ENCODE data around the gene NRXN3.

Gene NRXN3

DNA sequence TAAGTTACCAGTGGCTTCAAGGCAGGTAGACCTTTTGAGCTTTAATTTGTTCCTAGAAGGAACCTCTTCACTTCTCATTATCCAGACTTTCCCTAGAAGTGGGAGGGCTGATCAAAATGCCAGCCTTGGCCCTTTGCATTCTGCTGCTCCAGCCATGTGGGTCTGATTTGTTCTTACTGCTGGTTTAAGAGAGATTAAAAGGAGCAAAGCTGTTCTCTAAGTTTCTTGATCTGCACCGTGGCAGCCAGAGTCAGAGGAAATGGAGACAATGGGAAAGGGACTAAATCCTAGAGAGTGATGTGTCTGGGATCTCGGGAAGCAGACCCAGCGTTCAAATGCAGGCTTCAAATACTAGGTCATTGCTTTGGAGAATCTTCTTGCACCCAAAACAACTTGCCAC, 1281.4 kb downstream of the NRXN3 start:
- TF ChIP-seq, protein P1, sequence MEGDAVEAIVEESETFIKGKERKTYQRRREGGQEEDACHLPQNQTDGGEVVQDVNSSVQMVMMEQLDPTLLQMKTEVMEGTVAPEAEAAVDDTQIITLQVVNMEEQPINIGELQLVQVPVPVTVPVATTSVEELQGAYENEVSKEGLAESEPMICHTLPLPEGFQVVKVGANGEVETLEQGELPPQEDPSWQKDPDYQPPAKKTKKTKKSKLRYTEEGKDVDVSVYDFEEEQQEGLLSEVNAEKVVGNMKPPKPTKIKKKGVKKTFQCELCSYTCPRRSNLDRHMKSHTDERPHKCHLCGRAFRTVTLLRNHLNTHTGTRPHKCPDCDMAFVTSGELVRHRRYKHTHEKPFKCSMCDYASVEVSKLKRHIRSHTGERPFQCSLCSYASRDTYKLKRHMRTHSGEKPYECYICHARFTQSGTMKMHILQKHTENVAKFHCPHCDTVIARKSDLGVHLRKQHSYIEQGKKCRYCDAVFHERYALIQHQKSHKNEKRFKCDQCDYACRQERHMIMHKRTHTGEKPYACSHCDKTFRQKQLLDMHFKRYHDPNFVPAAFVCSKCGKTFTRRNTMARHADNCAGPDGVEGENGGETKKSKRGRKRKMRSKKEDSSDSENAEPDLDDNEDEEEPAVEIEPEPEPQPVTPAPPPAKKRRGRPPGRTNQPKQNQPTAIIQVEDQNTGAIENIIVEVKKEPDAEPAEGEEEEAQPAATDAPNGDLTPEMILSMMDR (IDR thresholded peaks at IDR 0.05; ENCODE audit: low read depth, low read length) = no peak
- no peak for DNase-seq (ENCODE audit: extremely low read depth, low read depth)

DNA sequence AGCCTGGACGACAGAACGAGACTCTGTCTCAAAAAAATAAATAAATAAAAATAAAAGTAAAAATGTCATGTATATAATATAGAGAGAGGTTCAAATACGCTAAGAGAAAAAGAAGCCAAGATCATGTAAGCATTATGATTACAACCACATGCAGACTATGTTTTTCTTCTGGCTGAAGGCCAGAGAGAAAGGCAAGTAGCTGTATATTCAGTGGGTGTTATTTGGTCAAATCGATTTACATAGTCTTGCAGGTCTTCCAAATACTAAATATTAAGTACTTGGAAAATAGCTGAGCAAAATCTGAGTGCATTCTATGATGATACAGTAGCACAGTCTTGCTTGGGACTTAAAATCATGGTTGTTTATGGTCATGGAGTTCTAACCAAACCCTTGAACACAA, 1283.1 kb downstream of the NRXN3 start:
- DNase-seq (ENCODE audit: extremely low read depth, low read depth) = no peak
- TF ChIP-seq, protein P1 (IDR thresholded peaks at IDR 0.05; ENCODE audit: low read depth, low read length) = no peak

DNA sequence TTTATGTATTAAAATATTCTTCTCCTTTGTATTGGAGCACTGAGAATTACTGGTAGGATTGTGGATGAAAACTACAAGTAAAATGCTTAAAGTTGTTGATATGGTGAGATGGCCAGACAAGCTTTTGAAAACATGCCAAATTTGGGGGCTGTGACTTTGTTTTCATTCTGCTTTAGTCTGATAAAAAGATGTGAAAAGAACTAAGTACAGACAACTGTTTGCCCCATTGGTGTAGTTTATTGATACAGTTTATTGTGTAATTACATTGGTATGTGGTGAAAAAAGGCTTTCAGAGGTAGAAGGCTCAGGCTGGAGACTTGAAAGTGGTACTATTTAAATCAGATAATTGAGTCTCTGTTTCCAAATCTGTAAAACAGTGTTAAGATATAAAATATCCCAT, 1294.3 kb downstream of the NRXN3 start:
- TF ChIP-seq, protein P1 (IDR thresholded peaks at IDR 0.05; ENCODE audit: low read depth, low read length) = no peak
- DNase-seq (ENCODE audit: extremely low read depth, low read depth) = no peak

DNA sequence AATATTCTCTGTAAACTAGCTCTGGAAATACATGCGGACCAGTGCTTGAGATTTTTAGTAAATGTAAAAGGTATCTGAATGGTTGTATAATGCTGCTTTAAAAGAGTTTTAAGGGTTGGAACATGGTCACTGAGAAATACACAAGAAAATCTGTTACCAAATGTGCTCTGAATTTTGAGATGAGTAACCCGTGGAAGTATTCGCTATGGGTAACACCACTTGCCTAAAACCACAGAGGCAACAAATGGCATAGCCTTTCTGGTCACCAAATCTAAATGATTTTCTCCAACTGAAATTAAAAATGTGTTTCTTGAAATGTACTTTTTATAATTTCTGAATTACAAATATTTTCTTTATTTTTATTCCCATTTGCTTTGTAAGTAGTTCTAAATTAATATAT, 1295.5 kb downstream of the NRXN3 start:
- DNase-seq (ENCODE audit: extremely low read depth, low read depth) = no peak

DNA sequence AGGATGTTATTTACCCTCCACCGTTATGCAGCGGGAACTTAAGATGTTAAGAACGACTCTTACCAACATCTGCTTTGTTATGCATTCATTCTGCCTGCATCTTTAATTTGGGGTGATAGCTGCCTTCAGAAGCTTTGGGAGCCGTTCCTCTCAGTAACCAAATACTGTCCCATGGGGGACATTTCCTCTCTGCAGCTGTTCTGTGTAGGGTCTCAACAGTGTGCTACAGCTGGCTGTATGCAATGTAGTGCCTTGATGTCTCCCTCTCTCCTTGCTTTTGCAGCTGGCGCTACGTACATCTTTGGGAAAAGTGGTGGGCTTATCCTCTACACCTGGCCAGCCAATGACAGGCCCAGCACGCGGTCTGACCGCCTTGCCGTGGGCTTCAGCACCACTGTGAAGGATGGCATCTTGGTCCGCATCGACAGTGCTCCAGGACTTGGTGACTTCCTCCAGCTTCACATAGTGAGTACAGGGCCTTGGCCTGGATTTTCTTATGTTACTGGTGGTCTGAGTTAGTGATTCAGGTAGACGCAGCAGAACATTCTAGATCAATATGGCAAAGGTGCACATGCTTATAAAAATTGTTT, 1296.9 kb downstream of the NRXN3 start:
- DNase-seq (ENCODE audit: extremely low read depth, low read depth) = no peak
- TF ChIP-seq, protein P1 (IDR thresholded peaks at IDR 0.05; ENCODE audit: low read depth, low read length) = no peak

More for the DNA sequence above, 1295.5 kb downstream of the NRXN3 start:
- TF ChIP-seq, protein P1 (IDR thresholded peaks at IDR 0.05; ENCODE audit: low read depth, low read length) = no peak

DNA sequence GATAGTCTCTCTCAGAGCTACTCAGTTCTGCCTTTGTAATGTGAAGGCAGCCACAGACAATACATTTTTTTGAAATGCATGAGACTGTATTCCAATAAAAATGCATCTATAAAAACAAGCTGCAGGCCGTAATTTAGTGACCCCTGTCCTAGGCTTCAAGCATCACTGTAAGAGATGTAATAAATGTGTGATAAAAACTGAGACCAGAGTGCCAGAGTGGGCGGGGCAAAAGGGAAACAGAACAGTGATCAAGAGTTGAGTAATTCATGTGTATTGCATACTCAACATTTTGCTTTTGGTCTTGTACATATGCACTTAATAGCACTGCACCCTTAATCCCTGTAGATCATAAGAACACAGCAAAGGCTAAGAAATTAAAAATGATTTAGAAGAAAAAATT, 1297.7 kb downstream of the NRXN3 start:
- no peak for DNase-seq (ENCODE audit: extremely low read depth, low read depth)
- TF ChIP-seq, protein P1 (IDR thresholded peaks at IDR 0.05; ENCODE audit: low read depth, low read length) = no peak

DNA sequence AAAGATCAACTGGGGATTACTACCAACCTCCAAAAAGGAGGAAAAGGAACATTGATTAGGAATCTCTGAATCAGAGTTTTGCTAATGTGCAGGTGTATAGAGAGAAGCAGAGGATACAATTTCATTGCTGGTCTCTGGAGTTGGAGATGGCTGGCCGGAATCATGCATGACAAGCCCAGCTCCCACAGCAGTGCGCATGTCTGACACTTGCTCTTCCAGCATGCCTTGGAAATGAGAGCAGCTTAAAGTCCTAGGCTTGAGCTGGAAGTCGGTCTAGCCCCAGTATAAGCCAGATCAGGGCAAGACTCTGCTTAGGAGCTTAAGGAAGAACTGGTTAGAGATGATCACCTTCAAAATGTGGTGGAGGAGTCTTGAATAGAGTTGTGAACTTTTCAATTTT, 1298.3 kb downstream of the NRXN3 start:
- no peak for DNase-seq (ENCODE audit: extremely low read depth, low read depth)
- TF ChIP-seq, protein P1 (IDR thresholded peaks at IDR 0.05; ENCODE audit: low read depth, low read length) = no peak
